BLaER1 treated with 17β-estradiol and CSF1 and Interleukin-3, amounts not matched to agents 10 nM and 100 nM (cell line): ENCODE results near the gene NSFL1C.

Experiments used
- H3K27ac ChIP-seq, 11 experiments: shearing (Covaris generic); formaldehyde crosslinking; 2 replicates each; pipeline ENCODE4 v1.8.1; 2022
- H3K27me3 ChIP-seq, 11 experiments: shearing (Covaris generic); formaldehyde crosslinking; 2 replicates each; pipeline ENCODE4 v1.8.1; 2022
- H3K36me3 ChIP-seq, 11 experiments: shearing (Covaris generic); formaldehyde crosslinking; 2 replicates each; pipeline ENCODE4 v1.8.1; 2022
- H3K4me1 ChIP-seq, 10 experiments: shearing (Covaris generic); formaldehyde crosslinking; 2 replicates each; pipeline ENCODE4 v1.8.1; 2022
- H3K4me2 ChIP-seq, 11 experiments: shearing (Covaris generic); formaldehyde crosslinking; 2 replicates each; pipeline ENCODE4 v1.8.1; 2022
- H3K4me3 ChIP-seq, 10 experiments: shearing (Covaris generic); formaldehyde crosslinking; 2 replicates each; pipeline ENCODE4 v1.8.1; 2022
- H3K9ac ChIP-seq, 11 experiments: shearing (Covaris generic); formaldehyde crosslinking; 2 replicates each; pipeline ENCODE4 v1.8.1; 2022
- H3K9me3 ChIP-seq, 11 experiments: shearing (Covaris generic); formaldehyde crosslinking; replicated peaks in 1 of 11; 2 replicates each; pipeline ENCODE4 v1.8.1; 2022
- H4K20me1 ChIP-seq, 11 experiments: shearing (Covaris generic); formaldehyde crosslinking; 2 replicates each; pipeline ENCODE4 v1.8.1; 2022
- Cebpa-rat ChIP-seq, 11 experiments: shearing (Covaris generic); IDR thresholded peaks; 2 replicates each; pipeline ENCODE4 v1.8.1; 2022

Gene NSFL1C

DNA sequence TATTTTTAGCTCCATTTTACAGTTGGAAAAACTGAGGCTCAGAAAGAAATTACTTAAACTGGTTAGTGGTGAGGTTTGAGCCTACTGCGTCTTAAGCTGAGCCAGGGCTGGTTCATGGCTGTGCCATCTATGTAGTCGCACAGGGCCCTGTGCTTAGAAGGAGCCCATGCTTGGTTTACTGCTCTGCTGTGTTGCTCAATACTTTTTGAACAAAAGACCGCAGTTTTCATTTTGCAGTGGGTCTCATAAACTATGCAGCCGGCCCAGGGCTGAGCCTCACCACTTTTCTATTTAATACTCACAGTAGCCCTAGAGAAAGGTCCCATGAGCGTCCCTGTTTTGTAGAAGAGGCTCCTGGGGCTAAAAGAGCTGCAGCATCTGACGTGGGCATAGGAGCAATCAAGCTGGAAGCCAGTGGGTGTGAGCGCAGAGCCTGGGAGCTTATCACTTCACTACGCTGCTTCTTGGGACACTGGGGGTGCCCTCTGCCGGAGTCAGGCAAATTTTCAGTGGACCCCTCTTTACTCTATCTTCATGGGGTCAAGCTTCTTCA, 24.1 kb upstream of the NSFL1C start:
- Histone ChIP-seq H3K9me3 (peaks cover 5 to 21% (median 7%) of the 10 kb centered on the region in 11 experiments; a peak in 15 of 22 replicates), H3K36me3 (peaks cover 0 to 14% (median 0%) of the 10 kb centered on the region in 11 experiments; a peak in 6 of 22 replicates), H3K27ac (peak overlapping the region; percentile 83 to 96 (median 91)), H3K4me1 (peaks cover 43 to 97% (median 66%) of the 10 kb centered on the region in 10 experiments), H3K9ac (peak overlapping the region; percentile 64 to 91 (median 79)), H3K4me2 (peak overlapping the region; percentile 56 to 97 (median 89)), H3K27me3 (peaks cover 0 to 8% (median 0%) of the 10 kb centered on the region in 11 experiments; a peak in 3 of 22 replicates), H4K20me1 (peaks cover 0 to 17% (median 0%) of the 10 kb centered on the region in 11 experiments; a peak in 2 of 22 replicates), H3K4me3 (peak overlapping the region in 9 of 10 experiments; percentile 30 to 65 (median 52); a peak in 15 of 20 replicates)
- 0 out of 22 replicates have a peak, but pooled peaks of 1 of the 11 experiments have one; percentile 24 for TF ChIP-seq Cebpa-rat (IDR thresholded peaks at IDR 0.05)

DNA sequence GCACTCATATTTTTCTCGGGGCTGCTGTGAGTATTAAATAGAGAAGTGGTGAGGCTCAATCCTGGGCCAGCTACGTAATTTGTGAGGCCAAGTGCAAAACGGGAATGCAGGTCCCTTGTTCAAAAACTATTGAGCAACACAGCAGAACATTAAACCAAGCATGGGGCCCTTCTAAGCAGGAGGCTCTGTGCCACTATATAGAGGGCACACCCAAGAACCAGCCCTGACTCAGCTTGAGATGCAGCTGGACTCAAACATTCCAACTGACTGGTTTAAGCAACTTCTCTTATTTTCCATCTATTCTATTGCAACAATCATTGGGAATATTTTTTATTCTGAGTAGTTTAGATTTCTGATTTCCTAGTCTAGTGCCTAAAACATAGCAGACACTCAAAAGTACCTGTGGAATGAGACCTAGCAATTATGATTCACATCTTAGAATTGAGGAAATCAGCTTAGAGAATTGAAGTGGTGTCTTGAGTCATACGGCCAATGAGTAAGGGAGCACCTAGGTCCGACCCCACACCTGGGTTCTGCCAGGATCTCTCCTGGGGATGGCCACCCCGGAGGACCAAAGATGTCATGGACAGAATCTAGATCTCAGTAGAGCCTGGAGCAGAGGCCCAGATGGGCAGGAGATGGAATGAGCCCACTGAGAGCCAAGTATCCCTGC, 23.3 kb upstream of the NSFL1C start:
- Histone ChIP-seq H3K27ac (peak overlapping the region; percentile 83 to 96 (median 91)), H3K36me3 (peaks cover 0 to 14% (median 0%) of the 10 kb centered on the region in 11 experiments; a peak in 6 of 22 replicates), H3K9me3 (peaks cover 5 to 21% (median 7%) of the 10 kb centered on the region in 11 experiments; a peak in 15 of 22 replicates), H3K9ac (peak overlapping the region in 9 of 11 experiments; percentile 70 to 91 (median 83); a peak in 16 of 22 replicates), H3K4me3 (peak overlapping the region in 7 of 10 experiments; percentile 34 to 65 (median 54); a peak in 13 of 20 replicates), H3K4me2 (peak overlapping the region in 10 of 11 experiments; percentile 71 to 97 (median 90); a peak in 19 of 22 replicates), H4K20me1 (peaks cover 0 to 25% (median 0%) of the 10 kb centered on the region in 11 experiments; a peak in 2 of 22 replicates), H3K27me3 (peaks cover 0 to under 1% (median 0%) of the 10 kb centered on the region in 11 experiments; a peak in 1 of 22 replicates), H3K4me1 (peaks cover 40 to 97% (median 61%) of the 10 kb centered on the region in 10 experiments)
- peak in 6 of 11 experiments; percentile 8 to 73 (median 60); a peak in 8 of 22 replicates for TF ChIP-seq Cebpa-rat (IDR thresholded peaks at IDR 0.05)

DNA sequence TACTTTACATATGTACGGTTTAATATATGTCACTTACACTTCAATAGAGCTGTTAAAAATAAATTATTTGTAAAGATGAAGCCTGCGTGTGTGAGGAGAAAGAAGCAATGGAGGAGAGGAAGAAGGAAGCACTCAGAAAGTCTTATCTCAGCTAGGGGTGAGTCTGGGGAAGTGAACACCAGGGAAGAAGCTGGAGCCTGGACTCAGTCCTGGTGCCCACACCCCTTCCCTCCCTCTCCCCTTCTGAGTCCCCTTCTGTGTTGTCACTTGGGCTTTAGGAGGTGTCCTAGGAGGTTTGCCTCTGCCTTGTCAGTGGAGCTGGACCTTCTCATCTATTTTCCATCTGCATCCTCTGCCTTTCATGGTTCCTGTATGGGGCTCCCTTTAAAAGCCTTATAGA, 22.7 kb upstream of the NSFL1C start:
- Histone ChIP-seq H3K27me3 (no peaks in the 10 kb centered on the region), H3K27ac (peak overlapping the region; percentile 83 to 96 (median 91); a peak in 20 of 22 replicates), H4K20me1 (peaks cover 0 to 31% (median 0%) of the 10 kb centered on the region in 11 experiments; a peak in 2 of 22 replicates), H3K4me1 (peaks cover 39 to 97% (median 60%) of the 10 kb centered on the region in 10 experiments), H3K4me2 (peak overlapping the region in 9 of 11 experiments; percentile 82 to 97 (median 91); a peak in 16 of 22 replicates), H3K36me3 (peaks cover 0 to 14% (median 0%) of the 10 kb centered on the region in 11 experiments; a peak in 6 of 22 replicates), H3K4me3 (peak overlapping the region in 7 of 10 experiments; percentile 34 to 65 (median 54); a peak in 13 of 20 replicates), H3K9me3 (peaks cover 5 to 21% (median 7%) of the 10 kb centered on the region in 11 experiments; a peak in 15 of 22 replicates), H3K9ac (peak overlapping the region in 8 of 11 experiments; percentile 26 to 91 (median 84); a peak in 15 of 22 replicates)
- no peak for TF ChIP-seq Cebpa-rat (IDR thresholded peaks at IDR 0.05)

DNA sequence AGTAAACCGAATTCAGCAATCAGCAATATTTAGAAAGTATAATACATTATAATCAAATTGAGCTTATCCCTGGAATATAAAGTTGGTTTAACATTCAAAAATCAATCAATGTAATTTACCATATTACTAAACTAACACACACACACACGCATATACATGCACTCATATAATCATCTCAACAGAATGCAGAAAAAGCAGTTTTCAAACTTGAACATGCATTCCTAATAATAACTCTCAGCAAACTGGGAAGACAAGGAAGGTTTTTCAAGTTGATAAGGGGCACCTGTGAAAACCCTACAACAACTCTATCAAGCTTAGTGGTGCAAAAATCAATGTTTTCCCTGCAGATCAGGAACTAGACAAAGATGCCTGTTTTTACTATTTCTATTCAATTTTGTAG, 19.9 kb upstream of the NSFL1C start:
- H4K20me1 ChIP-seq, result peaks cover 0 to 57% (median 0%) of the 10 kb centered on the region in 11 experiments; a peak in 3 of 22 replicates
- no peaks in the 10 kb centered on the region for H3K27me3 ChIP-seq
- peaks cover 0 to 9% (median 6%) of the 10 kb centered on the region in 11 experiments; a peak in 13 of 22 replicates for H3K9me3 ChIP-seq
- no peak overlapping the region for H3K27ac ChIP-seq
- peaks cover 0 to 35% (median 0%) of the 10 kb centered on the region in 11 experiments; a peak in 8 of 22 replicates for H3K36me3 ChIP-seq
- H3K9ac ChIP-seq, result no peak overlapping the region
- peaks cover 12 to 95% (median 37%) of the 10 kb centered on the region in 10 experiments for H3K4me1 ChIP-seq
- peak overlapping the region in 4 of 11 experiments; percentile 30 to 93 (median 92); a peak in 8 of 22 replicates for H3K4me2 ChIP-seq
- TF ChIP-seq Cebpa-rat (IDR thresholded peaks at IDR 0.05), result no peak
- H3K4me3 ChIP-seq, result peak overlapping the region in 2 of 10 experiments; percentile 16 to 57; a peak in 2 of 20 replicates

DNA sequence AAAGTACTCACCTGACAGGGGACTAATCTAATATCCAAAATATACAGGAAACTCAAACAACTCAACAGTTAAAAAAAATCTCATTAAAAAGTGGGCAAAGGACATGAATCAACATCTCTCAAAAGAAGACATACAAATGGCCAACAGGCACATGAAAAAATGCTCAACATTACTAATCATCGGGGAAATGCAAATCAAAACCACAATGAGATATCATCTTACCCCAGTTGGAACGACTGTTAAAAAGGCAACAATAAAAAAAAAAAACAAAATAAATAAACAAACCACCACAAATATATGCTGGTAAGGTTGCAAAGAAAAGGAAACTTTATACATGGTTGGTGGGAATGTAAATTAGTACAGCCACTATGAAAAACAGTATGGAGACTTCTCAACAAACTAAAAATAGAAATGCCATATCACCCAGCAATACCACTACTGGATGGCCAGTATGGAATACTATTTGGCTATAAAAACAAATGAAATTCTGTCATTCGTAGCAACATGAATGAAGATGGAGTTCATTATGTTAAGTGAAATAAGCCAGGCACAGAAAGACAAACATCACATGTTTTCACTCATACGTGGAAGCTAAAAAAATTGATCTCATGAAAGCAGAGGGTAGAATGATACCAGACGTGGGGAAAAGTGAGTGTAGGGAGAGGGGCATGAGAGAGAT, 17.9 kb upstream of the NSFL1C start:
- Histone ChIP-seq H3K27me3 (no peaks in the 10 kb centered on the region), H3K27ac (peak overlapping the region in 2 of 11 experiments; percentile 22 to 43; a peak in 3 of 22 replicates), H4K20me1 (peaks cover 0 to 76% (median 0%) of the 10 kb centered on the region in 11 experiments; a peak in 5 of 22 replicates), H3K4me2 (peak overlapping the region in 8 of 11 experiments; percentile 9 to 93 (median 52); a peak in 15 of 22 replicates), H3K4me3 (peak overlapping the region in 1 of 10 experiments; percentile 9; a peak in 1 of 20 replicates), H3K4me1 (peaks cover 0 to 98% (median 17%) of the 10 kb centered on the region in 10 experiments; a peak in 15 of 20 replicates), H3K36me3 (peaks cover 0 to 54% (median 0%) of the 10 kb centered on the region in 11 experiments; a peak in 9 of 22 replicates), H3K9me3 (peaks cover 0 to 9% (median 6%) of the 10 kb centered on the region in 11 experiments; a peak in 13 of 22 replicates), H3K9ac (0 out of 22 replicates have a peak overlapping the region, but pooled peaks of 1 of the 11 experiments have one; percentile 13)
- no peak for TF ChIP-seq Cebpa-rat (IDR thresholded peaks at IDR 0.05)

DNA sequence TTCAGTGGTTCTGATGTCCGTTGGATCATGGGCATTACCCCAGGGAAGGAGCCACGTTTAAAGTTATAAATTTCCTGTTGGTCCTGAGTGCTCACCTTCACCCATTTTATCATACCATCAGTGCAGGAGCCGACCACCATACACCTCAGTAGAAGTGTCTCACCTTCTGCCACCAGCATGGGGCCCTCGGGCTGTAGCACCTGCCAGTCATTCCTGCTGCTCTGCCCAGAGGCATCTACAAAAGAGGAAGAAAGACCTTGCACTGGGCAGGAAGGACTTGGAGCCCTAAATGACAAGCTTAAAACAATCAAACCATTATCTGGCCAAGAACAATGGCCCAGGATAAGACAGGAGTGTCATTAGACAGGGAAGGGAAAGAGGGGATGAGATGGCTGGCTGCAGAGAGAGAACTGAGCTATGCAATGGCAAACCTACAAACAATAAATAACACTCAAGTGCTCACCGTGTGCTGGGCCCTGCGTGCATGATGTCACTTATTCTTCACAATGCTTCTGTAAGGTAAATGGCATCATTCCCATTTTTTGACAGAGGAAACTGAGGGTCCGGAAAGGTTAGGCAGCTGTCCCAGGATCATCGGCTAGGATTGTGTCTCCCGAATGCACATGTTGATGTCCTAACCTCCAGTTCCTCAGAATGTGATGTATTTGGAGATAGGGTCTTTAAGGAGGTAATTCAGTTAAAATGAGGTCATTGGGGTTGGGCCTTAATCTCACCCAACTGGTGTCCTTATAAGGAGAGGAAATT, 13.4 kb upstream of the NSFL1C start:
- H3K4me3 ChIP-seq, result no peak overlapping the region
- H3K36me3 ChIP-seq, result peaks cover 0 to 74% (median 3%) of the 10 kb centered on the region in 11 experiments; a peak in 10 of 22 replicates
- no peaks in the 10 kb centered on the region for H3K9me3 ChIP-seq
- H4K20me1 ChIP-seq, result peaks cover 0 to 64% (median 0%) of the 10 kb centered on the region in 11 experiments; a peak in 6 of 22 replicates
- H3K27ac ChIP-seq, result no peak overlapping the region
- H3K9ac ChIP-seq, result no peak overlapping the region
- H3K27me3 ChIP-seq, result no peaks in the 10 kb centered on the region
- H3K4me1 ChIP-seq, result peaks cover 0 to 79% (median 14%) of the 10 kb centered on the region in 10 experiments; a peak in 12 of 20 replicates
- peak overlapping the region in 3 of 11 experiments; percentile 54 to 65 (median 59); a peak in 6 of 22 replicates for H3K4me2 ChIP-seq
- no peak for TF ChIP-seq Cebpa-rat (IDR thresholded peaks at IDR 0.05)

DNA sequence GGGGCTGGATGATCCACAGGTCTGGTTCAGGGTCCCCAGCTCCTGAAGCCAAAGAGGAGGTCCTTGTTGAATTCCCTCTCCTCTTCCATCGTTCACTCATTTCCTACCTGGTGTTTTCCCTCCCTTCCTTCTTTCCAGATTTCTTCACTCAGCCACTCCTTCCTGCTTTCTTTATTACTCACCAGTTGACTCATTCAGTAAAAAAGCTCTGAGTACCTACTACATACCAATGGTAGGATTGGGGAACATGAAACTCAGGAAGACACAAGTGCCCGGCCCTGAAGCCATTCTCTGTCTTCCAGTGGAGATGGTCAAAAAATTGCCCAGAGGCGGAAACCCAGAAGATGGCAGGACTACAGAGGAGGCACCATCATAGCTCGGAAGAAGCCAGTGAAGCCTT, 11.9 kb upstream of the NSFL1C start:
- 0 out of 22 replicates have a peak overlapping the region, but pooled peaks of 1 of the 11 experiments have one; percentile 4 for H3K27ac ChIP-seq
- no peak overlapping the region for H3K9ac ChIP-seq
- H3K9me3 ChIP-seq, result no peaks in the 10 kb centered on the region
- TF ChIP-seq Cebpa-rat (IDR thresholded peaks at IDR 0.05), result no peak
- H3K27me3 ChIP-seq, result no peaks in the 10 kb centered on the region
- H3K4me3 ChIP-seq, result no peak overlapping the region
- peak overlapping the region in 5 of 11 experiments; percentile 8 to 65 (median 54); a peak in 9 of 22 replicates for H3K4me2 ChIP-seq
- peaks cover 0 to 67% (median 3%) of the 10 kb centered on the region in 11 experiments; a peak in 10 of 22 replicates for H3K36me3 ChIP-seq
- H4K20me1 ChIP-seq, result peaks cover 0 to 50% (median 0%) of the 10 kb centered on the region in 11 experiments; a peak in 6 of 22 replicates
- H3K4me1 ChIP-seq, result peaks cover 0 to 77% (median 8%) of the 10 kb centered on the region in 10 experiments; a peak in 10 of 20 replicates
